NCI-H128 (cell line): ENCODE data around the gene LIN7B.

Experiments used
- DNase-seq: peaks from one replicate; lab custom pipeline; 2025; ENCODE audit not compliant: unreplicated experiment; lab: John Stamatoyannopoulos, UW

Gene LIN7B, protein sequence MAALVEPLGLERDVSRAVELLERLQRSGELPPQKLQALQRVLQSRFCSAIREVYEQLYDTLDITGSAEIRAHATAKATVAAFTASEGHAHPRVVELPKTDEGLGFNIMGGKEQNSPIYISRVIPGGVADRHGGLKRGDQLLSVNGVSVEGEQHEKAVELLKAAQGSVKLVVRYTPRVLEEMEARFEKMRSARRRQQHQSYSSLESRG

DNA sequence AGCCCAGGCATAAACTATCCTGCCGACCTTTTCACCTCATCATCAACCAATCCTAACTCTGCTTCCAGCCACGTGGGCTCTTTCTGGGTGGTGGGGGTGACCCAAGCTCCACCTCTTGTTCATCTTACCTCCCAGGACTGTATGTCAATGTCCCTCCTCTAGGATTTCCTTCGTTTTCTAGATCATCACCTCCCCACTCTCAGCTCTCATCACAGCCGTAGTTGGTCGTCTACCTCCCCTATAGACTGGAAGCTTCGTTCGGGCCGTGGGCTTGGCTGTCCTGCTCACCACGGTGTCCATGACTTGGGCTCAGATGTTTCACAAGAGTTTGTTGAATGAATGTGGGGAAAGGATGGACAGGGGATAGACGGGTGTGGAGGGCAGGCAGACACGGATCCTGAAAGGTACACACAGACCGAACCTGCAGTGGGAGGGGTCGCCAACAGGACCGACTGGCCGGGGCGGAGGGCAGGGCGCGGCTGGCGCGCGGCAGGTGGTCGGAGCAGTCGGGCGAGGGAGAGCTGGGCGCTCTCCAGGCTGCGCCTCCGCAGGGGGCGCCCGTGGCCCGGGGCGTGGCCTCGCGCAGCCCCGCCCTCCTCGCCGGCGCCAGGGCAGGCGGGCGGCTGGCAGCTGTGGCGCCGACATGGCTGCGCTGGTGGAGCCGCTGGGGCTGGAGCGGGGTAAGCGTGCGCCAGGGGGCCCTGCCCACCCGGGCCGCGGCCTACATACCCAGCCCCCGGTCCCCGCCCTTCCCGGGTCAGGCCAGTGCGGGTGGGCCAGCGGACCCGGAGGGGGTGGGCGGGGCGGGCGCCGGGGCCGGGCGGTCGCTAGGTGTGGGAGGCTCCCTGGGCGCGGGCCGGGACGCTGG, at the start of gene LIN7B:
TSS of gene LIN7B (plus strand) at position 609 of the 868 bp plus-strand sequence. CDS start at position 644, 35 bp downstream.
- no peak for DNase-seq

DNA sequence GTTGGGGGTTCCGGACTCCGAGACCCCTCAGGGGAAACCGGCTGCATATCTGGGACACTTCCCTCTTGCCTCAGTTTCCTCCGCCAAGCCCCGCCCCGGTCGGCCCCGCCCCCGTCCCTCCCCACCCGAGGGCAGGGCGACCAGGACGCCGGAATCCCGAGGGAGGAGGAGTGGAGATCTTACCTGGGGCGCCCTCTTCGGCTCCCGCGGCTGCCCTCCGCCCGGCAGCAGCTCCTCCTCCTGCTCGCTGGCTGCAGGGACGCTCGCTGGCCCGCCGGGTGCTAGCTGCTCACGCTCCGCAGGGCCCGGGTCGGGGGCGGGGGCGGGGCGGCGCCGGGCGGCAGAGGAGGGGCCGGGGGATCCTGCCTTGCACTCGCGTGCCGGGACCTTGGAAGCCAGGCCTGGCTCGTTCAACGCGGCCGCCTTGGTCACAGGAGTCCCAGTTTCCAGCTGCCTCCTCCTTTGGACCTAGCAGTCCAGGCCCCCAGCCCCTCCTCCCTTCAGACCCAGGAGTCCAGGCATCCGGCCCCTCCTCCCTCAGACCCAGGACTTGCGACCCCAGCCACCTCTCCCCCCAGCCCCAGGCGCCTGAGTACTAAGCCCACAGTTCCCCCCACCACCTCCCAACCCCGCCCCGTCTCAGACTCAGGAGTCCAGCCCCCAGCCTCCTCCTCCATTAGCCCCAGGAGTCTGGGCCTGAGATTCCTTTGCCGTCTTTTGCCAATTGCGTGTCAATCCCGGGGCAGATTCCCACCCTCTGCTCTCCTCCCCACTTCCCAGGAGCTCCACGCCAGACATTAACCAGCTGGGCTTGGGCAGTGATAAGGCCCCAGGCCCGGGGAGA, 49.2 kb upstream of the LIN7B start, which contains the start of gene NTF4:
TSS of gene NTF4 (minus strand) at position 51 of the 844 bp plus-strand sequence. CDS start 2,821 bp downstream, outside the sequence.
- no peak for DNase-seq

DNA sequence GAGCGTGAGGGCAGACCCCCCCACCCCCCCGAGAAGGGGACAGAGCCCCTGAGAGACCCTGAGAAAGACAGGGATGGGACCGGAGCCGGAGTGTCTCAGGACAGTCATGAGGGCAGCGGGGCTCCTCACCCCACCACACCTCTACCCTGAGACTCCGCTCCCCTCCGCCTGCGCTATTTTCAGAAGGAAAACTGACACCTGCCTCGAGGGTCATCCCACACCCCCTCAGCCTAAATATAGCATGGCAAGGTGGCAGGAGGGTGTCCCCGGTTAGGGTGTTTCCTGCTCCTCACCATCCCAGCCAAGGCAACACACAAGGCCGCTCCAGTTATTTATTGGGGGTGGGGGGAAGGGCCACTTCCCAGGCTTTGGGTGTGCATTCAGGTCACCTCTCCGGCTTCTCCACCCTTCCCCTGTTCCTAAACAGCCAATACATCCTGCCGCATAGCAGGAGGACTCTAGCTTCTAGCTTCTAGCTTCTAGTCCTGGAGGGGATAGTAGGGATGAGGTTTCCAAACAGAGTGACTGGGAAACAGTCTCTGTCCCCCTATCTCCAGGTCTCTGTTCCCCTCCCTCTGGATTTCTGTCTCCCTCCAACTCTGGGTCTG, 48.2 kb upstream of the LIN7B start:
- DNase-seq, result no peak

DNA sequence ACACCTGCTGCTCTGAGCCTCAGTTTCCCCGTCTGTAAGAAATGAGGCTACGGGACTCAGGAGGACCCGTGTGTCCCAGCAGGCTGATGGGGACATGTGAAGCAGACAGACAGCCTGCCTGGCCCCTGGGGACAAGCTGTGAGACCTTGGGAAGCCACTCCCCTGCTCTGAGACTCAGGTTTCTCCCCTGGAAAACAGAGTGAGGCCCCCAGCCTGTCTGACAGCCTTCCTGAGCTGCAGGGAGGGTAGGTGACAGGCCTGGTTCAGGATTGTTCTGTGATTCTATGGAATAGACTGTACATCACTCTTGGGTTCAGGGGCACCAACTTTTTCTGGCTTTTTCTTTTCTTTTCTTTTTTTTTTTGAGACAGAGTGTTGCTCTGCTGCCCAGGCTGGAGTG, 46.6 kb upstream of the LIN7B start:
- no peak for DNase-seq

DNA sequence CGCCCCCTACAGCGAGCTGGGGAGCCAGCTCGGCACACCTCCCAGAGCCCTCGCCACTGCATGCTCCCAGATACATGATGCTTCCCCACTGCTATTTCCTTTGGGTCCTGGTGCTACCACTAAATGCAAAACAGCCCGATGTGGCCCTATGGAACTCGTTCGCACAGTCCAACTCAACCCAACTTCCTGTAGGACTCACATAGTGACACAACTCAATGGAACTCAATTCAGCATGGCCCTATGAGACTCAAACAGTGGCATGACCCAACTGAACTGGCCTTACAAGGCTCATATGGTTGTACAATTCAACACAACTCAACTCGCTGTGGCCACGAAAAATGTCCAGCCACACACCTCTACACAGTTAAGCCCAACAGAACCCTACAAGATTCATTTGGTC, 45.1 kb upstream of the LIN7B start:
- DNase-seq, result no peak

DNA sequence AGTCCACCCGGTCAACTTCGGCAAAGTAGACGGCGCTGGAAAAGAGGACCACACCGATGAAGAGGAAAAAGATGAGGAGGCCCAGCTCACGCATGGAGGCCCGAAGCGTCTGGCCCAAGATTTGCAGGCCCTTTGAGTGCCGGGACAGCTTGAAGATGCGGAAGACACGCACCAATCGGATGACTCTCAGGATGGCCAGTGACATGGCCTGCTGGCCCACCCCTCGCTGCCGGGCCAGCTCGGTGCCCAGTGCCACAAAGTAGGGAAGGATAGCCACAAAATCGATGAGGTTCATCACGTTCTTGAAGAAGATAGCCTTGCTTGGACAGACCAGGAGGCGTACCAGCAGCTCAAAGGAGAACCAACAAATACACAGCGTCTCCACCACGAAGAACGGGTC, 43.8 kb upstream of the LIN7B start:
- no peak for DNase-seq

DNA sequence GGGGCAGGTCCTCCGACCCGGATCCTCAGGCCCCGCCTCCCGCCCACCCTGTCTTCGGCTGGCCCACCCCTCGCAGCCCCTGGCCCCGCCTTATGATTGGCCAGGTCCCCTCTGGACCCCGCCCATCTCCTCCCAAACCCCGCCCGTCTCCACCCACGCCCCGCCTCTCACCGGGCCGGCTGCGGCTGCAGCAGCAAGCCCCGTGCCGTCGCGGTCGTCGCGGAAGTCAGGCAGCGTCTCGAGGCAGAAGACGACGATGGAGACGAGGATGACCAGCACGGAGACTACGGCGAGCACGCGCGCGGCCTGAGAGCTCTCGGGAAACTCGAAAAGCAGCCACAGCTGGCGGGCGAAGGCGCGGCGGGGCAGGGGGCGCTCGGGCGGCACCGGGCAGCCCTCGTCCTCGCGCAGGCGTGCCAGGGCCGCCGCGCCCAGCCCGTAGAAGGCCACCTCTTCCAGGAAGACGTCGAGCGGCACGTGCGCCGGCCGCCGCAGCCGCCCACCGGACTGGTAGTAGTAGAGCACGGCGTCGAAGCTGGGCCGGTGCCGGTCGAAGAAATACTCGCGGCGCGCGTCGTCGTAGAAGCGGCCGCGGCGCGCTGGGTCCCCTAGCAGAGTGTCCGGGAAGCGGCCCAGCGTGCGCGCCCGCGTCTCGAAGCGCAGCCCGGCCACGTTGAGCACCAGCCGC, 42.2 kb upstream of the LIN7B start:
- DNase-seq, result no peak

DNA sequence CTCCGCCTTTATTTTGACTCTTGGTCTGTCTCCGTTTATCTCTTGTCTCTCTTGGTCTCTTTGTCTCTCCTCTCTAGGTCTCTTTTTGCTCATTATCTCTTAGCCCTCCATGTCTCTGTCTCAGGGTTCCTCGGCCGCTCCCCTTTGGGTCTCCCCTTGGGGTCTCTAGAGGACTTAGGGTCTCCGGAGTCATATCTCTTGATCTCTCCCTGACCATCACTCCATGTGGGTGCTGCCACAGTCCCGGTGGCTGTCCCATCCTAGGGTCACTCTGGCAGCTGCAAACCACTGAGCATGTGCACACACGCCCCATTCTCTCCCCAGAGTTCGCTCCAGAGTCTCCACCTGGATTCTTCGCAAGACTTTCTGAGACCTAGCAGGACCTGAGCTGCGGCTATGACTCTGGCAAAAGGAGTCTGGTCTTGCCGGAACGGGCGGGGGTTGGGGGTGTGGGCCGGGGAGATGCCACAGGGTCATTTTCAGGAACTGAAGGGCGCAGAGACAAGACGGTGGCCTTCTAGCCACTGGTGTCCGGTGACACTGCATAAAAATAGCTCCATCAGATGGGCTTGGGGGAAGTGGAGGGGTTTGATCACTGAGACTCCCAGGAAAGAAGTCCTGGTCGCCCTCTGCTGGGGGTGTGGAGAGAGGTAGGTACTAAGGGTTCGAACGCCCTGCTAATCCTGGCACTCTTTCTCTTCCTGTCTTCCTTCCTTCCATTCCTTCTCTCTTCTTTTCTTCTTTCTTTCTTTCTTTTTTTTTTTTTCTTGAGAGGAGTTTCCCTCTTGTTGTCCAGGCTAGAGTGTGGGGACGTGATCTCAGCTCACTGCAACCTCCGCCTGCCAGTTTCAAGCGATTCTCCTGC, 40.4 kb upstream of the LIN7B start:
- DNase-seq, result peak; percentile 16

DNA sequence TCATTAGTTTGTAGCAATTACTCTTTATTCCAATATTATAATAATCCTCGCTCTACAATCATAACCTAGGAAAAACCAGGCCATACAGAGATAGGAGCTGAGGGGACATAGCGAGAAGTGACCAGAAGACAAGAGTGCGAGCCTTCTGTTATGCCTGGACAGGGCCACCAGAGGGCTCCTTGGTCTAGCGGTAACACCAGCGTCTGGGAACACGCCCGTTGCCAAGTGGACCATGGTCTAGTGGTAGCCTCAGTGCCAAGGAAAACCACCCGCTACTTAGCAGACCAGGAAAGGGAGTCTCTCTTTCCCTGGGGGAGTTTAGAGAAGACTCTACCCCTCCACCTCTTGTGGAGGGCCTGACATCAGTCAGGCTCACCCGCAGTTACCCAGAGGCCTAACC, 39.3 kb upstream of the LIN7B start:
- peak; percentile 6 for DNase-seq

DNA sequence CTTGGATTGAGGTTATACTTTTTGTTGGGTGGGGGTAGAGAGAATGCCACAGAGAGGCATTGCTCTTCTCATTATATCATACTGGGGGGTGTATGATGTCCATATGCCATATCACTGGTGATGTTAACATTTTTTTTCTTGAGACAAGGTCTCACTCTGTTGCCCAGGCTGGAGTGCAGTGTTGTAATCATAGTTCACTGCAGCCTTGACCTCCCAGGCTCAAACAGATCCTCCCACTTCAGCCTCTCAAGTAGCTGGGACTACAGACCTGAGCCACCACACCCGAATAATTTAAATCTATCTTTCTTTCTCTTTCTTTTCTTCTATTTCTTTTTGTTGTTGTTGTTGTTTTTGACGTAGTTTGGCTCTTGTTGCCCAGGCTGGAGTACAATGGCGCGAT, 33.8 kb upstream of the LIN7B start:
- DNase-seq, result no peak

DNA sequence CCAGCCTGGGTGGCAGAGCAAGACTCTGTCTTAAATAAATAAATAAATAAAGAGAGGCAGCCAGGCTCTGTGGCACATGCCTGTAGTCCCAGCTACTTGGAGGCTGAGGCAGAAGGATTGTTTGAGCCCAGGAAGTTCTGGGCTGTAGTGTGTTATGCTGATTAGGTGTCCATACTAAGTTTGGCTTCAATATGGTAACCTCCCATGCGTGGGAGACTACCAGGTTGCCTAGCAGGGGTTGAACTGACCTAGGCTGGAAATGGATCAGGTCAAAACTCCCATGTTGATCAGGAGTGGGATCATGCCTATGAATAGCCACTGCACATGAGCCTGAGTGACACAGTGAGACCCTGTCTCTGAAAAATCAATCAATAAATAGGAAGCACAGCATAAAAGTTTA, 32.9 kb upstream of the LIN7B start:
- DNase-seq, result no peak

DNA sequence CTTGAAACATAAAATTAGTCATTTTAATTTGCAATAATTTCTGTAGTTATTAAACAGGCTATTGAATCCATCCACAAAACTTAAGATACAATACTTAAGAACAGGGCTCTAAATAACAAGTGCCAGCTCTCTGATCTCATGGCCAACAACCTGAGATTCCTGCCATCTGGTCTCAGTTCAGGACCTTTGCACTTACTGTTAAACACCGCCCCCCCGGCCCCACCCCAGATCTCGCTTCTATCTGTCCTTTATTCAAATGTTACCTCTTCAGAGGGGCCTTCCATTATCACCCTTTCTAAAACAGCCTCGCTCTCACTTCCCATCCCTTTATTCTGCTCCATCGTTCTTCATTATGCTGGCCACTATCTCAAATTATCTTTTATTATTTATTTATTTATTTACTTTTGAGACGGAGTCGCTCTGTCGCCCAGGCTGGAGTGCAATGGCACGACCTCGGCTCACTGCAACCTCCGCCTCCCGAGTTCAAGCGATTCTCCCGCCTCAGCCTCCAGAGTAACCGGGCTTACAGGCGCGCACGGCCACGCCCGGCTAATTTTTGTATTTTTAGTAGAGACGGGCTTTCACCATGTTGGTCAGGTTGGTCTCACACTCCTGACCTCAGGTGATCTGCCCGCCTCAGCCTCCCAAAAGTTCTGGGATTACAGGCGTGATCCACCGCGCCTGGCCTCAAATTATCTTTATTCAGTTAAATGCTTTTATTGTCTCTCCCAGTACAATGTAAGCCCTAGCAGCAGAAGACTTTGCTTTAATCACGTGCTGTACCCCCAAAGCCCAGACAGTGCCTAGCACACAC, 29.8 kb upstream of the LIN7B start:
- DNase-seq, result no peak

DNA sequence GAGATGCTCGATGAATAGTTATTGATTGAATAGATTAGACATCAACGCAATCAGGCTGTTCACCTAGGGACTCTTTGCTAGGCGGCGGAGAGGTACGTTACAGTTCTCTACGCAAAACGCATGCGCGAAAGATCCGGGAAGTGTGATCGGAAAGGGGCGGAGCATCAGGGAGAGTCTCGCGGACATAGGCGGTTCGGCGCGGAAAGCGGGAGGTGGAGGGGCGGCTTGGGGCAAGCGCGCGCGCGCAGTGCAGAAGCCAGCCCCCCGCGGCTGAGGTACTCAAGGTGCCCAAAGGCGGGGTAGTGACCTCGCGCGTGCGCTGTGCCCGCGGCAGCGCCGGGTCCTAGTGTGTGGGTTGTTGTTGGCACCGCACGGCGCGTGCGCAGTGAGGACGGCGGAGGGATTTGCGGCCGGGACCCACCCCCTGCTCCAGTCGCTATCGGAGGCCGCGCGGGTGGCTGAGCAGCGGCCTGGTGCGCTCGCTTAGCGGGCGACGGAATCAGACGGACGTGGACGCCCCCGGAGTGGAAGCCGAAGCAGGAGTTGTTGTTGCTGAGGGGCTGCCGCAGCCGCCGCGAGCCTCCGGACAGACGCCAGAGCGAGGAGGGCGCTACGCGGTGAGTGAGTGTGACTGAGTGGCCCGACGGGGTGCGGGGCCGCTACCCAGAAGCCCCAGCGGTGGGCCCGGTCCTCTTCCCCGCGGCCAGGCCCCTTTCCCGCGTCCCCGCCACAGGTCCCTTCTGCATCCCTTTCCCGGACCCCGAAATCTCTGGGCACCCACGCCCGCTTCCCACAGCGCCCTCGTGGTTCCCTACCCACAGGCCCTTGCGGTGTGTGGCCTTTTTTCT, 28.9 kb upstream of the LIN7B start, which contains the start of gene SNRNP70:
TSS of gene SNRNP70 (plus strand) at position 432 of the 848 bp plus-strand sequence. CDS start 964 bp downstream, outside the sequence.
- DNase-seq, result peak; percentile 99

DNA sequence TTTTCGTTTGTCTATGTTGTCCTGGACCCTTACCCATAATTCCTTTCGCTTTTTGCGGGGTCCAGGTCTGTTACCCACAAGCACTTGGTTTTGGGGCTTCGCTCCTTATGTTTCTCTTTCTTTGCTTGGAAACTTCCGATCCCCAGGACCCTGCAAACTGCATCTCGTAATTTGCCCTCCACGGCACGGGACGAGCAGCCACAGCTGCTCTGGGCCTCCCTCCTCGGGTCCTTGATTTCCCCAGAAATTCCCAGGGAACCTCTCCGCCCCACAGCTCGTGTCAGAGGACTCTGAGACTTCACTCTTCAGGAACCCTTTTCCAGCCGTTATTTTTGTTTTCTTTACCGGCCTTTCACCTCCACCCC, 28.3 kb upstream of the LIN7B start:
- DNase-seq, result no peak

DNA sequence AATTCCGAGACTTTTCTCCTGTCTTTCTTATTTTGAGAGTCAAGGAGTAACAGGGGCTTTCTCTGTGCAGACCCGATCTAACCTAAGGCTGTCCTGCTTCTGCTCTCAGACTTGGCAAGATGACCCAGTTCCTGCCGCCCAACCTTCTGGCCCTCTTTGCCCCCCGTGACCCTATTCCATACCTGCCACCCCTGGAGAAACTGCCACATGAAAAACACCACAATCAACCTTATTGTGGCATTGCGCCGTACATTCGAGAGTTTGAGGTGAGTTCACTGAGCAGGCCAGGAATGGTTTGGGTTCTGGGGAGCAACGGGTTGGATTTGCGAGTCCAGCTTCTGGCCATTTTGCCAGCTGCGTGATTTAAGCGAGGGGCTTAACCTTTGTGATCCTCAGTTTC, 27.9 kb upstream of the LIN7B start:
- DNase-seq, result no peak

DNA sequence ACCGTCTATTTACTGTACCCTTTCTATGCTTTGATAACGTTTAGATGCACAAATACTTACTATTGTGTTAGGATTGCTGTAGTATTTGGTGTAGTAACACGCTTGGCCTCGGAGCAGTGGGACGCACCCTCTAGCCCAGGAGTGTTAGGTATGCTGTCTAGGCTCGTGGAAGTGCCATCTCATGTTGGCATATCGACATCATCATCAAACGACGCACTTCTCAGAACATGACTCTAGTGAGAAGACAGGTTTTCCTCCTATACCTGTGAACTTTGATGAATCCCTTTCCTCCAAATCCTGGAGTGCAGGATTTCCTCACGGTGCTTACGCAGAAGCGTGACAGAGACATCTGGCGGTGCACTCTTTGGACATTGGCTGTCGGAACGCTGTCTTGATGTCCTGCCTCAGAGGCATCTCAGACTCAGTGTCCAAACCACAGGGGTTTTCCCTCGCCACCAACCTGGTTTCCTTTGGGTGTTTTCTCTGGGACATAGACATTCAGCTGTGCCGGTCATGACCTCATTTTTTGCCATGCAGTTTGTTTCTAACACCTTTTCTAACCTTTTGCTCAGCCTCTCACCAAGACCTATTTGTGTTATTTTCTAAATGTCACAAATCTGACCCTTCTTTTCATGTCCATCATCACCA, 22.7 kb upstream of the LIN7B start:
- DNase-seq, result no peak

DNA sequence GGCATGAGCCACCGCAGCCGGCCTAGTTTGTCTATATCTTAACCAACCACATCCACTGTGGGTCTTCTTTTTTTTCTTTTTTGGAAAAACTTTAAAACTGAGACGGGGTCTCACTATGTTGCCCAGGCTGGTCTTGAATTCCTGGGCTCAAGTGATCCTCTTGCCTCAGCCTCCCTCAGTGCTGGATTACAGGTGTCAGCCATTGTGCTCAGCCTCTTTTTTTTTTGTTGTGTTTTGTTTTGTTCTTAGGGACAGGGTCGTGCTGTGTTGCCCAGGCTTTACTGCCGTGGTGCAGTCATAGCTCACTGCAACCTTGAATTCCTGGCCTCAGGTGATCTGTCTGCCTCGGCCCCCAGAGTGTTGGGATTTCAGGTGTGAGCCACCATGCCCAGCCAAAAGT, 21.5 kb upstream of the LIN7B start:
- DNase-seq, result no peak
